Brain microvascular endothelial cell (primary cell): ENCODE data around the gene SMIM23.

Experiments used
- DNase-seq: peaks from one replicate; pipeline ENCODE4 v3.0.0-alpha.2; 2020
- H3K27ac ChIP-seq: fragments of 250-450 bp; sonication (Bioruptor Pico); 2 replicates; pipeline ENCODE4 v1.5.1; 2020; ENCODE audit warnings: mild to moderate bottlenecking, moderate library complexity
- H3K27me3 ChIP-seq: fragments of 250-450 bp; sonication (Bioruptor Pico); replicated peaks from 2 replicates; pipeline ENCODE4 v1.5.1; 2020; ENCODE audit warnings: mild to moderate bottlenecking
- H3K36me3 ChIP-seq: fragments of 250-450 bp; sonication (Bioruptor Pico); replicated peaks from 2 replicates; pipeline ENCODE4 v1.5.1; 2020; ENCODE audit warnings: mild to moderate bottlenecking
- H3K4me3 ChIP-seq: 2 replicates; pipeline ENCODE4 v1.5.1; 2011; ENCODE audit warnings: low read depth, mild to moderate bottlenecking, control low read depth, low read length, moderate library complexity
- CTCF ChIP-seq: IDR thresholded peaks from 2 replicates; pipeline ENCODE4 v1.5.1; 2011; ENCODE audit warnings: low read depth, mild to moderate bottlenecking, moderate library complexity, low read length, control low read depth, inconsistent platforms; ENCODE audit errors: missing control alignments
- in situ Hi-C: cut with HindIII; loops from 2 replicates; pipeline ENCODE4 v1.10.0; 2017; ENCODE audit warnings: low sequenced_read_pairs, low pct_ligation_motif_present

SMIM23 gene

DNA sequence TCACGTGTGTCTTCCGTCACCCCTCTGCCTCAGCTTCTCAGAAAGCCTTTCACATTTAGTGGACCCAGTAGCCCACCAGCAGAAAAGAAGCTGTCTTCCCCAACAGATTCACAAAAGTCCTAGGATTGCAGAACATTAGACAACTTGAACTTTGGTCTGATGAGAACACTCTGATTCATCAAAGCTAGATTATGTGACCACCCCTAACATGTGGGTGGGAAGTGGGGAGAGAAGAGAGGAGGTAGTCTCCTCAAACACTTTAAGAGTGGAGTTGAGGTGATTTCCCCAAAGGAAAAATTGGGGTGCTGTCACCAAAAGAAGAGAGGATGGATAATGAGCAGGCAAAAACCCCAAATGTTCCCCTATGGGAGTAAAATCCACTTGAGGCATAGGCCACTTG is 41.4 kb upstream of the SMIM23 start:
- DNase-seq = no peak
- in situ Hi-C loops = no loop called here
- no peaks in the 10 kb centered on the region for H3K27me3 ChIP-seq
- H3K4me3 ChIP-seq = no peak overlapping the region
- H3K27ac ChIP-seq = no peak overlapping the region
- H3K36me3 ChIP-seq = no peaks in the 10 kb centered on the region
- TF ChIP-seq CTCF = no peak

DNA sequence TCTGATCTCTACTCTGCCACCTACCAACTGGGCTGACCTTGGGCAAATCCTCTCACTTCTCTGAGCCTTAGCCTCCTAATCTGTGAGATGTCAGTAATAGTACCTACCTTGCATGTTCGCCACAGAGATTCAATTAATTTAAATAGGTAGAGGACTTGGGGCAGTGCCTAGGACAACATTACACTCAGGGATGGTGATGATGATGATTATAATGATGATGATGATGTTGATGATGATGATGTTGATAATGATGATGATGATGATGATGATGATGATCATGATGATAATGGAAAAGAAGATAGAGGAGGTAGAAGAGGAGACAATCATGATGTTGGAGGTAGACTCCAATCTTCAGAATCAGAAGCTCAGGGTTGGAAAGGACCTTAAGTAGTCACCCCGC is 40.7 kb upstream of the SMIM23 start:
- in situ Hi-C loops = no loop called here

GRCh38 chr5:171745602-171746001 is 40.0 kb upstream of the SMIM23 start:
- H3K27ac ChIP-seq = no peak overlapping the region
- no peaks in the 10 kb centered on the region for H3K27me3 ChIP-seq
- no peaks in the 10 kb centered on the region for H3K36me3 ChIP-seq
- TF ChIP-seq CTCF = no peak
- H3K4me3 ChIP-seq = no peak overlapping the region
- no peak for DNase-seq
- in situ Hi-C loops = no loop called here

More for the DNA sequence above, 40.7 kb upstream of the SMIM23 start:
- no peak overlapping the region for H3K4me3 ChIP-seq
- no peaks in the 10 kb centered on the region for H3K36me3 ChIP-seq
- no peak for DNase-seq
- H3K27ac ChIP-seq = no peak overlapping the region
- TF ChIP-seq CTCF = no peak
- no peaks in the 10 kb centered on the region for H3K27me3 ChIP-seq

DNA sequence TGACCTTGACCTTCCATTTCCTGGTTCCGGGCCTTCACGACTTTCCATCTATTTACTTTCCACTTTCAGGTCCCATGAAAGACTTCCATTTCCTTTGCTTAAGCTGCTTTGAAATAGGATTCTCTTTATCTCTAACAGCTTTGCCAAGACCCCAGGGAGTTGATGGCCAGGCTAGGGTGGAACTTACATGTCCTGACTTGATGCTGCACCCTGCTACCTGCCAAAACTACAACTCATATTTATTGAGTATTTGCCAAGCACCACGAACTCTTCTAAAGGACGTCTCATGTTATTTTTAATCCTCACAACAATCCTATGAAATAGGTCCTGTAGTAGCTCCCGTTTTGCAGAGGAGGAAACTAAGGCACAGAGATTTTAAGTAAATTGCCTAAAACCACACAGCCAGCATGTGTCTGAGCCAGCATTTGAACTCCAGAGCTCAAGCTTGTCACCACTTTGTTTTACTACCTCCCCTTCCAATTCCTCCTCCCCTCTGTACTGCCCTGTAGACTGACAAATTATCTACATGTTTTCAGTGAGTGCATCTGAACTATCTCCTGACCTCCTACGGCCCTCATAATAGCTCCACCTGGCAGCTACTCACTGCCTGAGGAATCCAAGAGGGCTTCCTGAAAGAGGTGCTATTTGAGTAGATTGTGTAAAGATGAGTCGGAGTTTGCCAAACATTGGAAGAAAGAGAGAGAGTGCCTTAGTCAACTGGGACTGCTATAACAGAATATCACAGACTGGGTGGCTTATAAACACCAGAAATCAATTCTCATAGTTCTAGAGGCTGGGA is 38.4 kb upstream of the SMIM23 start:
- no peak for DNase-seq
- in situ Hi-C loops = no loop called here

DNA sequence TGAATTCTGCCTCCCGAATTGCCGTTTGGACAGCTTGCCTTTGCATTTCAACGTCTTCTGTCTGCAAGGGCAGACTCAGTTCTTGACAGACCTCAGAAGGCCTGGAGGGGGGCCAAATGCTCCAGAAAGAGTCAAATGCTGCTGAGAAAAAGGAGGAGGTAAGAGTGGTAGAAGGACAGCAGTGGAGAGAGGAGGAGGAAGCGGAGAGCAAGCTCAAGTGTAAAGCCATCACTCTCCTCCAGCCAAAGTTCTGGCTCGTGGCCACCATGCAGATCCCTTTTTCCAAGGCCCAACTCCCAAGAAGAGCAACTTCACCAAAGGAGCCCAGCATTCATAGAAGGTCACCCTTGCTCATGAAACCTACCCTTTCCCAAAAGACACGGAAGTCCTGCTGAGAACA is 36.9 kb upstream of the SMIM23 start:
- TF ChIP-seq CTCF = no peak
- in situ Hi-C loops = no loop called here
- no peak overlapping the region for H3K27ac ChIP-seq

More for the DNA sequence above, 38.4 kb upstream of the SMIM23 start:
- no peak for TF ChIP-seq CTCF
- no peaks in the 10 kb centered on the region for H3K27me3 ChIP-seq
- H3K36me3 ChIP-seq = no peaks in the 10 kb centered on the region
- H3K4me3 ChIP-seq = no peak overlapping the region
- H3K27ac ChIP-seq = no peak overlapping the region

DNA sequence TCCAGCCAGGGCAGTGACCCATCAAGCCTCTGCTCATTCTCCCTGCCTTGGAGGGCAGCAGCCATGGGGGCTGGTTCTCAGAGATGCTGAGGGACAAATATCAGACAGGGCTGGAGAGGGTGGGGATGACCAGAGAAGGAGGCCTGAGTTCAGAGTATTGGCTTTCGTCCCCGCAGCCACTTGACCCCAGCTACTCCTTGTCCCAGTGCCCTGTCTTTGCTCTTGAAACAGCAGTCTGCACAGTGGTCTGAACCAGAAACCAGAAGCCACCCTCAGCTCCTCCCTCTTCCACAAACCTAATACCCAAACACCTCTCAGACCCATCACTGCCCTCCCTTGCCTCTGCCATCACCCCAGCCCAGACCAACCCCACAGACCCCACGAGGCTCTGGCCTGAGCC is 36.3 kb upstream of the SMIM23 start:
- no peaks in the 10 kb centered on the region for H3K36me3 ChIP-seq
- H3K4me3 ChIP-seq = no peak overlapping the region
- no peak overlapping the region for H3K27ac ChIP-seq
- TF ChIP-seq CTCF = no peak
- in situ Hi-C loops = no loop called here
- DNase-seq = no peak
- H3K27me3 ChIP-seq = no peaks in the 10 kb centered on the region

More for the DNA sequence above, 36.9 kb upstream of the SMIM23 start:
- DNase-seq = no peak
- no peaks in the 10 kb centered on the region for H3K36me3 ChIP-seq
- H3K4me3 ChIP-seq = no peak overlapping the region
- no peaks in the 10 kb centered on the region for H3K27me3 ChIP-seq
